ENCODE data around the gene ECEL1. TPM values are rescaled to one million over a fixed set of nuclear protein-coding genes. Genes with fewer than 3 reads are reported as not detected.

ECEL1 gene
- total and polyA plus RNA-seq, 4 donors: 0.09 to 0.35 (median 0.23) TPM

DNA sequence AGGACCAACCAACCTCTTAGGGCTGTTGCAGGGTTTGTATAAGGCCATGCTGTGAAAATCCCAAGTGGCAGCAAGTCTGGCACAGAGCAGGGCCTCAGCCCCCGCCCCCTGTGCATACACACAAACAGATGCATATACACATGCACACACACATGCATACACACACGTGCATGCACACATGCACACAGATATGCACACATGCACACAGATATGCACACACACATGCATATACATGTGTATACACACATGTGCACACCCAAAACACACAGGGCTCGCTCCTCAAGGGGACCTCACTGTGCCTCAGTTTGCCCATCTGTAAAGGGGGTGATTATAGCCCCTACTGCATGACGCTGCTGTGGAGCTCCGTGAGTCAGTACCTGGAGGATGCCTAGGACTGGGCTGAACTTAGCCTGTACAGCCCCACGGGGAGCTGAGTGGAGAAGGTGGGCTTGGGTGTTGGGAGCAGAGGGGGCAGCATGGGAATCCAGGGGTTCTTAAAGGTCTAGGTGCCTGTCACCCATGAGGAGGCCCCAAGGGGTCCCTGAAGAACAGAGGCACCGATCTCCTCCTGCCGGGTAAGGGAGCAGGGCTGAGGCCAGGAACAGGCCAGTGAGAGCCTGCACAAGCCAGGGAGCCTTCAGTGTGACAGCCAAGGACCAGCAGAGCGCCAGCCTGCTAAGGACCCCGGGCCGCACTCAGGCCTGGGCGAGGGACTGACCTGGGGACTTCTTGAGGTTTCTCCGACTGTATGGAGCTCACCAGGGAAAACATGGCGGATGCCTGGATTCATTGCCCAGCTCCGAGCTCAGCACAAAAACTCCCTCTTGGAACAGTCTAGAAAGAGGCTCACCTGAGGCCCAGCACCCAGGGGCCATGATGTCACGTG lies 55.7 kb downstream of the ECEL1 start:
- no peak overlapping the region for H3K27ac ChIP-seq (ENCODE audit: low read depth in 1 of 2, low read length in 1 of 2)
- TF ChIP-seq, protein P1, sequence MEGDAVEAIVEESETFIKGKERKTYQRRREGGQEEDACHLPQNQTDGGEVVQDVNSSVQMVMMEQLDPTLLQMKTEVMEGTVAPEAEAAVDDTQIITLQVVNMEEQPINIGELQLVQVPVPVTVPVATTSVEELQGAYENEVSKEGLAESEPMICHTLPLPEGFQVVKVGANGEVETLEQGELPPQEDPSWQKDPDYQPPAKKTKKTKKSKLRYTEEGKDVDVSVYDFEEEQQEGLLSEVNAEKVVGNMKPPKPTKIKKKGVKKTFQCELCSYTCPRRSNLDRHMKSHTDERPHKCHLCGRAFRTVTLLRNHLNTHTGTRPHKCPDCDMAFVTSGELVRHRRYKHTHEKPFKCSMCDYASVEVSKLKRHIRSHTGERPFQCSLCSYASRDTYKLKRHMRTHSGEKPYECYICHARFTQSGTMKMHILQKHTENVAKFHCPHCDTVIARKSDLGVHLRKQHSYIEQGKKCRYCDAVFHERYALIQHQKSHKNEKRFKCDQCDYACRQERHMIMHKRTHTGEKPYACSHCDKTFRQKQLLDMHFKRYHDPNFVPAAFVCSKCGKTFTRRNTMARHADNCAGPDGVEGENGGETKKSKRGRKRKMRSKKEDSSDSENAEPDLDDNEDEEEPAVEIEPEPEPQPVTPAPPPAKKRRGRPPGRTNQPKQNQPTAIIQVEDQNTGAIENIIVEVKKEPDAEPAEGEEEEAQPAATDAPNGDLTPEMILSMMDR (IDR thresholded peaks at IDR 0.05; ENCODE audit: control extremely low read depth, extremely low read depth): no peak
- DNase-seq (no peak), ATAC-seq (ENCODE audit: insufficient read depth, low FRiP score) (no peak)
- no peaks in the 10 kb centered on the region for H3K4me1 ChIP-seq (ENCODE audit: control insufficient read depth in 5 of 5, insufficient read depth in 5 of 5, low read length in 5 of 5)
- H3K4me3 ChIP-seq: no peak overlapping the region
- no peaks in the 10 kb centered on the region for H3K36me3 ChIP-seq (ENCODE audit: control insufficient read depth in 4 of 4, insufficient read depth in 4 of 4, low read length in 4 of 4)
- WGBS, 2 donors: 85 to 90% methylated on average over 16 of the region's 16 CpGs
- H3K27me3 ChIP-seq (ENCODE audit: control insufficient read depth in 3 of 3, insufficient read depth in 3 of 3, low read length in 2 of 3): peaks cover 0 to 8% (median 0%) of the 10 kb centered on the region in 3 donors
- H3K9ac ChIP-seq (ENCODE audit: insufficient read depth in 1 of 2, low read length in 2 of 2): no peak overlapping the region
- H3K9me3 ChIP-seq (ENCODE audit: control insufficient read depth in 4 of 4, insufficient read depth in 3 of 4, low read length in 3 of 4): no peaks in the 10 kb centered on the region

Other genes with a start within 250 kb of the ECEL1 start
- 10 to 100 TPM in 1 of 2 donors, 1 to 10 TPM in 1; 7.0 to 25.8 TPM for gene ALPP, start 109.1 kb downstream of the ECEL1 start, total RNA-seq
- gene ALPP, start 109.1 kb downstream of the ECEL1 start, polyA plus RNA-seq: 10 to 100 TPM in 1 of 2 donors, 1 to 10 TPM in 1; 7.4 to 15.5 TPM
- 1 to 10 TPM; 1.0 to 1.2 TPM for gene ALPG, start 81.0 kb downstream of the ECEL1 start, total RNA-seq
- under 1 TPM; 0.14 to 0.76 TPM for gene ALPG, start 81.0 kb downstream of the ECEL1 start, polyA plus RNA-seq
- not detected for gene ALPI, start 31.7 kb downstream of the ECEL1 start, total RNA-seq
- not detected for gene ALPI, start 31.7 kb downstream of the ECEL1 start, polyA plus RNA-seq
- not detected for gene PRSS56, start 32.6 kb upstream of the ECEL1 start, total RNA-seq
- not detected for gene PRSS56, start 32.6 kb upstream of the ECEL1 start, polyA plus RNA-seq
- gene CHRND, start 38.3 kb upstream of the ECEL1 start, total RNA-seq: not detected
- not detected for gene CHRND, start 38.3 kb upstream of the ECEL1 start, polyA plus RNA-seq
- gene CHRNG, start 51.9 kb upstream of the ECEL1 start, total RNA-seq: not detected
- gene CHRNG, start 51.9 kb upstream of the ECEL1 start, polyA plus RNA-seq: not detected
- 1 to 10 TPM; 3.5 to 6.0 TPM for gene TIGD1, start 62.7 kb upstream of the ECEL1 start, total RNA-seq
- gene TIGD1, start 62.7 kb upstream of the ECEL1 start, polyA plus RNA-seq: 1 to 10 TPM; 2.0 to 5.5 TPM
- gene EIF4E2, start 62.9 kb upstream of the ECEL1 start, total RNA-seq: 10 to 100 TPM; 43.7 to 63.6 TPM
- gene EIF4E2, start 62.9 kb upstream of the ECEL1 start, polyA plus RNA-seq: 10 to 100 TPM; 68.3 to 77.7 TPM
- gene EFHD1, start 145.8 kb upstream of the ECEL1 start, total RNA-seq: 1 to 10 TPM; 2.2 to 8.6 TPM
- 1 to 10 TPM; 2.3 to 7.4 TPM for gene EFHD1, start 145.8 kb upstream of the ECEL1 start, polyA plus RNA-seq
- gene GIGYF2, start 209.5 kb upstream of the ECEL1 start, total RNA-seq: 100 to 1,000 TPM in 1 of 2 donors, 10 to 100 TPM in 1; 55.6 to 145 TPM
- gene GIGYF2, start 209.5 kb upstream of the ECEL1 start, polyA plus RNA-seq: 10 to 100 TPM; 15.9 to 19.0 TPM